ENCODE results near the gene EVA1A. TPM values are rescaled to one million over a fixed set of nuclear protein-coding genes. Genes with fewer than 3 reads are reported as not detected.

EVA1A gene
- total RNA-seq, 1 experiment from 2014 or later: 0.68 TPM

GRCh38 chr2:75523313-75524275 lies 37.1 kb downstream of the EVA1A start:
- H3K79me2 ChIP-seq (ENCODE audit: insufficient read depth, low read length): no peaks in the 10 kb centered on the region
- no peak overlapping the region for H4K5ac ChIP-seq (ENCODE audit: insufficient read length, low read depth, low read length)
- H4K91ac ChIP-seq (ENCODE audit: insufficient read length, low read depth, low read length): no peak overlapping the region
- H3K27ac Mint-ChIP-seq: peak overlapping the region in 1 of 3 experiments; percentile 19; a peak in 1 of 7 replicates
- H3K4me3 Mint-ChIP-seq: no peak overlapping the region
- no peak overlapping the region for H2BK20ac ChIP-seq (ENCODE audit: low read depth, low read length, poor library complexity, severe bottlenecking)
- no peak overlapping the region for H3K4me2 ChIP-seq (ENCODE audit: insufficient read depth, insufficient read length, low read length)
- H3K4me1 Mint-ChIP-seq: peaks cover 10 to 13% of the 10 kb centered on the region in 2 experiments
- no peak overlapping the region for H2AK5ac ChIP-seq (ENCODE audit: insufficient read length, low read length)
- no peaks in the 10 kb centered on the region for H3K27me3 ChIP-seq (ENCODE audit: insufficient read depth, low read length)
- H3K56ac ChIP-seq (ENCODE audit: insufficient read length, low read depth, low read length): no peak overlapping the region
- H2BK120ac ChIP-seq (ENCODE audit: low read depth, low read length, poor library complexity, severe bottlenecking): no peak overlapping the region
- WGBS (ENCODE audit: extremely low coverage, insufficient read length, low lambda C conversion rate): no CpG with 5 or more reads among the region's 6 CpGs
- H3T11ph ChIP-seq (ENCODE audit: low read length): no peak overlapping the region
- no peaks in the 10 kb centered on the region for H3K9me3 Mint-ChIP-seq
- no peak overlapping the region for H2BK5ac ChIP-seq (ENCODE audit: insufficient read length, low read length)
- H3K23me2 ChIP-seq (ENCODE audit: insufficient read length, low read depth, low read length, poor library complexity, severe bottlenecking): no peaks in the 10 kb centered on the region
- H2AFZ ChIP-seq (ENCODE audit: low read length): no peak overlapping the region
- no peaks in the 10 kb centered on the region for H3K9me3 ChIP-seq (ENCODE audit: control insufficient read depth, low read depth, low read length)
- no peaks in the 10 kb centered on the region for H3K79me1 ChIP-seq (ENCODE audit: insufficient read depth, low read depth, low read length, poor library complexity, severe bottlenecking)
- no peaks in the 10 kb centered on the region for H4K20me1 ChIP-seq (ENCODE audit: control insufficient read depth, insufficient read depth, insufficient read length)
- H3K9ac ChIP-seq (ENCODE audit: extremely low read depth, insufficient read length, low read length): no peak overlapping the region
- no peak for DNase-seq
- no peaks in the 10 kb centered on the region for H3K4me1 ChIP-seq (ENCODE audit: insufficient read depth, low read length)
- H2BK15ac ChIP-seq (ENCODE audit: low read depth, low read length): no peak overlapping the region
- H3K18ac ChIP-seq (ENCODE audit: insufficient read length, low read depth, low read length): no peak overlapping the region
- no peak overlapping the region for H2BK12ac ChIP-seq (ENCODE audit: insufficient read length, low read depth, low read length)
- no peak overlapping the region for H3K23ac ChIP-seq (ENCODE audit: insufficient read length, low read depth, low read length)
- H3K36me3 Mint-ChIP-seq (ENCODE audit: insufficient read depth in 1 of 3, low read depth in 3 of 3): no peaks in the 10 kb centered on the region
- no peak overlapping the region for H3K4ac ChIP-seq (ENCODE audit: low read depth, low read length)
- H3K27me3 Mint-ChIP-seq (ENCODE audit: low read depth): peaks cover 6% of the 10 kb centered on the region
- TF ChIP-seq, protein P1, sequence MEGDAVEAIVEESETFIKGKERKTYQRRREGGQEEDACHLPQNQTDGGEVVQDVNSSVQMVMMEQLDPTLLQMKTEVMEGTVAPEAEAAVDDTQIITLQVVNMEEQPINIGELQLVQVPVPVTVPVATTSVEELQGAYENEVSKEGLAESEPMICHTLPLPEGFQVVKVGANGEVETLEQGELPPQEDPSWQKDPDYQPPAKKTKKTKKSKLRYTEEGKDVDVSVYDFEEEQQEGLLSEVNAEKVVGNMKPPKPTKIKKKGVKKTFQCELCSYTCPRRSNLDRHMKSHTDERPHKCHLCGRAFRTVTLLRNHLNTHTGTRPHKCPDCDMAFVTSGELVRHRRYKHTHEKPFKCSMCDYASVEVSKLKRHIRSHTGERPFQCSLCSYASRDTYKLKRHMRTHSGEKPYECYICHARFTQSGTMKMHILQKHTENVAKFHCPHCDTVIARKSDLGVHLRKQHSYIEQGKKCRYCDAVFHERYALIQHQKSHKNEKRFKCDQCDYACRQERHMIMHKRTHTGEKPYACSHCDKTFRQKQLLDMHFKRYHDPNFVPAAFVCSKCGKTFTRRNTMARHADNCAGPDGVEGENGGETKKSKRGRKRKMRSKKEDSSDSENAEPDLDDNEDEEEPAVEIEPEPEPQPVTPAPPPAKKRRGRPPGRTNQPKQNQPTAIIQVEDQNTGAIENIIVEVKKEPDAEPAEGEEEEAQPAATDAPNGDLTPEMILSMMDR (conservative IDR thresholded peaks at IDR 0.05): no peak
- no peak overlapping the region for H3K14ac ChIP-seq (ENCODE audit: insufficient read depth, low read length)
- no peak overlapping the region for H4K8ac ChIP-seq (replicated peaks; ENCODE audit: insufficient read length, low read depth, low read length)
- H3K27ac ChIP-seq (ENCODE audit: insufficient read length, low read depth, low read length): no peak overlapping the region

All from H9 (cell line).